Panc1 (cell line): ENCODE measurements around the gene SEC14L5.

Experiments
- POLR2AphosphoS5 ChIP-seq: IDR thresholded peaks from 2 replicates; pipeline ENCODE4 v1.6.1; 2012; ENCODE audit warnings: mild to moderate bottlenecking, low read depth, low read length, moderate library complexity
- SIN3A ChIP-seq: IDR thresholded peaks from 2 replicates; pipeline ENCODE4 v1.6.1; 2012; ENCODE audit warnings: low read depth, mild to moderate bottlenecking, low read length, moderate library complexity, borderline replicate concordance; ENCODE audit not compliant: insufficient read depth
- TCF7L2 ChIP-seq: IDR thresholded peaks from 2 replicates; pipeline ENCODE4 v1.6.1; 2011; ENCODE audit warnings: mild to moderate bottlenecking, low read depth, low read length, inconsistent platforms
- TF ChIP-seq, protein P1 (sequence below): fragments of 450-650 bp; IDR thresholded peaks from 2 replicates; pipeline ENCODE4 v1.5.1; 2017; ENCODE audit warnings: mild to moderate bottlenecking
- TF ChIP-seq, protein P2 (sequence below), 2 experiments: IDR thresholded peaks; 2 replicates each; pipeline ENCODE4 v1.6.1; 2011 to 2012; ENCODE audit warnings: low read depth in 2 of 2, control low read depth in 1 of 2, low read length in 1 of 2, mild to moderate bottlenecking in 1 of 2, moderate library complexity in 1 of 2; ENCODE audit not compliant: insufficient read depth in 1 of 2

DNA sequence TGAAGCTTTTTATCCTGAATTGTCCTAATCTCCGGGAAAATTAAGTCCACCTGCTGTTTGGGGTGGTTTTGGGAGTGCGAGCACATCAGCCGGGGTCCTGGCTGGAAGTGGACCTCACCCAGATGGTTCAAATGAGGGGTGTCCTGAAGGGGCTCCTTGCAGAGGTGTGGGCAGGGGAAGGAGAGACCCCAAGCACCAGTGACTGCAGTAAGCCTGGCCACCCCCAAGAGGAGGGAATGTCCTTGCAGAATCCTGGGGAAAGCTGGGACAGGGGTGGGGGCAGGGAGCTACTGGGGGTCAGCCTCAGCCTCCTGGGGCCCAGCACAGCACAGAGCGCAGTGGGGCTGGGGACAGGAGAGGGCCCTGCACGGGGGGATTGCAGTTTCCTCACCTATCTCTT, 46.2 kb downstream of the SEC14L5 start:
- TF ChIP-seq, protein P1, sequence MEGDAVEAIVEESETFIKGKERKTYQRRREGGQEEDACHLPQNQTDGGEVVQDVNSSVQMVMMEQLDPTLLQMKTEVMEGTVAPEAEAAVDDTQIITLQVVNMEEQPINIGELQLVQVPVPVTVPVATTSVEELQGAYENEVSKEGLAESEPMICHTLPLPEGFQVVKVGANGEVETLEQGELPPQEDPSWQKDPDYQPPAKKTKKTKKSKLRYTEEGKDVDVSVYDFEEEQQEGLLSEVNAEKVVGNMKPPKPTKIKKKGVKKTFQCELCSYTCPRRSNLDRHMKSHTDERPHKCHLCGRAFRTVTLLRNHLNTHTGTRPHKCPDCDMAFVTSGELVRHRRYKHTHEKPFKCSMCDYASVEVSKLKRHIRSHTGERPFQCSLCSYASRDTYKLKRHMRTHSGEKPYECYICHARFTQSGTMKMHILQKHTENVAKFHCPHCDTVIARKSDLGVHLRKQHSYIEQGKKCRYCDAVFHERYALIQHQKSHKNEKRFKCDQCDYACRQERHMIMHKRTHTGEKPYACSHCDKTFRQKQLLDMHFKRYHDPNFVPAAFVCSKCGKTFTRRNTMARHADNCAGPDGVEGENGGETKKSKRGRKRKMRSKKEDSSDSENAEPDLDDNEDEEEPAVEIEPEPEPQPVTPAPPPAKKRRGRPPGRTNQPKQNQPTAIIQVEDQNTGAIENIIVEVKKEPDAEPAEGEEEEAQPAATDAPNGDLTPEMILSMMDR, result no peak
- TF ChIP-seq POLR2AphosphoS5 (no peak), TCF7L2 (no peak), SIN3A (no peak)
- TF ChIP-seq, protein P2, sequence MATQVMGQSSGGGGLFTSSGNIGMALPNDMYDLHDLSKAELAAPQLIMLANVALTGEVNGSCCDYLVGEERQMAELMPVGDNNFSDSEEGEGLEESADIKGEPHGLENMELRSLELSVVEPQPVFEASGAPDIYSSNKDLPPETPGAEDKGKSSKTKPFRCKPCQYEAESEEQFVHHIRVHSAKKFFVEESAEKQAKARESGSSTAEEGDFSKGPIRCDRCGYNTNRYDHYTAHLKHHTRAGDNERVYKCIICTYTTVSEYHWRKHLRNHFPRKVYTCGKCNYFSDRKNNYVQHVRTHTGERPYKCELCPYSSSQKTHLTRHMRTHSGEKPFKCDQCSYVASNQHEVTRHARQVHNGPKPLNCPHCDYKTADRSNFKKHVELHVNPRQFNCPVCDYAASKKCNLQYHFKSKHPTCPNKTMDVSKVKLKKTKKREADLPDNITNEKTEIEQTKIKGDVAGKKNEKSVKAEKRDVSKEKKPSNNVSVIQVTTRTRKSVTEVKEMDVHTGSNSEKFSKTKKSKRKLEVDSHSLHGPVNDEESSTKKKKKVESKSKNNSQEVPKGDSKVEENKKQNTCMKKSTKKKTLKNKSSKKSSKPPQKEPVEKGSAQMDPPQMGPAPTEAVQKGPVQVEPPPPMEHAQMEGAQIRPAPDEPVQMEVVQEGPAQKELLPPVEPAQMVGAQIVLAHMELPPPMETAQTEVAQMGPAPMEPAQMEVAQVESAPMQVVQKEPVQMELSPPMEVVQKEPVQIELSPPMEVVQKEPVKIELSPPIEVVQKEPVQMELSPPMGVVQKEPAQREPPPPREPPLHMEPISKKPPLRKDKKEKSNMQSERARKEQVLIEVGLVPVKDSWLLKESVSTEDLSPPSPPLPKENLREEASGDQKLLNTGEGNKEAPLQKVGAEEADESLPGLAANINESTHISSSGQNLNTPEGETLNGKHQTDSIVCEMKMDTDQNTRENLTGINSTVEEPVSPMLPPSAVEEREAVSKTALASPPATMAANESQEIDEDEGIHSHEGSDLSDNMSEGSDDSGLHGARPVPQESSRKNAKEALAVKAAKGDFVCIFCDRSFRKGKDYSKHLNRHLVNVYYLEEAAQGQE (IDR thresholded peaks at IDR 0.05; ENCODE audit: insufficient read depth in 1 of 2, low read depth in 2 of 2, low read length in 1 of 2), result no peak
